ENCODE results near the gene RARB. TPM values are rescaled to one million over a fixed set of nuclear protein-coding genes. Genes with fewer than 3 reads are reported as not detected.

RARB gene
- total and polyA plus RNA-seq, 2 donors (not counting 3 experiments of a cell fraction or from before 2014, with no cell fraction given): 15.3 to 23.4 TPM

DNA sequence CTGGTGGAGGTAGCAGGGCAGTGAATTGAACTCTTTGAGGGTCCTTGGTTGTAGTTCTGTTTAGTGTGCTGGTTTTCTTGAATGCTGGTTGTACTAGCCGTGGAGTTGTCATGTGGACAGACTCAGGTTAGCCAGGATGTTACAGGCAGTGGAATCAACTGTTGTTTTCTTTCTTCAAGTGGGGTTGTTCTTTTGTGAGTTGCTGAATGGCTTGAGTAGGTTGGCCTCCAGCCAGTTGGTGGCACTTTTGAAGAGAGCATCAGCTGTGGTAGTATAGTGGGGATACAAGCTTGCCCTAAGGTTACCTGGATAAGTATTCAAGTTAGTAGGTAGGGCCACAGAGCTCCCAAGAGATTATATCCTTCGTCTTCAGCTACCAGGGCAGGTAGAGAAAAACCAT lies 31.8 kb upstream of the RARB start:
- H3K27me3 ChIP-seq (ENCODE audit: control insufficient read depth in 2 of 2, insufficient read depth in 2 of 2, low read length in 2 of 2): peaks cover 0 to 2% of the 10 kb centered on the region in 2 experiments
- no peaks in the 10 kb centered on the region for H4K20me1 ChIP-seq (replicated peaks; ENCODE audit: control insufficient read depth, extremely low read depth, insufficient read depth, low read length)
- no TSS peak for BruUV-seq (replicated peaks)
- dilution Hi-C loops (cut with MboI; ENCODE audit: extremely low pct_ligation_motif_present, low sequenced_read_pairs): no loop called here
- no peaks in the 10 kb centered on the region for H3K36me3 ChIP-seq (ENCODE audit: control insufficient read depth in 2 of 2, extremely low read depth in 1 of 2, insufficient read depth in 2 of 2, low read length in 2 of 2)
- ChIA-PET POLR2A (no interaction called here), CTCF (interaction anchor here (1.7 kb wide), 1 partner anchor 197 kb away, joined by 4 read pairs; no protein-coding TSS in a partner anchor)
- H3K9ac ChIP-seq (replicated peaks; ENCODE audit: extremely low read depth, insufficient read depth, low read length): no peak overlapping the region
- FAIRE-seq (no peak), DNase-seq (ENCODE audit: low read depth, low spot score) (no peak)
- no peaks in the 10 kb centered on the region for H3K9me3 ChIP-seq (replicated peaks; ENCODE audit: control insufficient read depth, insufficient read depth, low read length)
- no peaks in the 10 kb centered on the region for H3K9me1 ChIP-seq (replicated peaks; ENCODE audit: control insufficient read depth, extremely low read depth, insufficient read depth, low read length)
- no peak overlapping the region for H2AFZ ChIP-seq (ENCODE audit: low read depth, low read length)
- TF ChIP-seq POLR2AphosphoS5 (IDR thresholded peaks at IDR 0.05; ENCODE audit: insufficient read depth, low read depth, low read length) (no peak), MYC (IDR thresholded peaks at IDR 0.05; ENCODE audit: low read depth, low read length) (no peak), JUN (IDR thresholded peaks at IDR 0.05; ENCODE audit: borderline replicate concordance, insufficient read depth, insufficient read length, low read depth) (no peak), EZH2 (IDR thresholded peaks at IDR 0.05; ENCODE audit: borderline replicate concordance, low read depth, low read length, severe bottlenecking) (no peak)
- TF ChIP-seq, protein P1, sequence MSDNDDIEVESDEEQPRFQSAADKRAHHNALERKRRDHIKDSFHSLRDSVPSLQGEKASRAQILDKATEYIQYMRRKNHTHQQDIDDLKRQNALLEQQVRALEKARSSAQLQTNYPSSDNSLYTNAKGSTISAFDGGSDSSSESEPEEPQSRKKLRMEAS (IDR thresholded peaks at IDR 0.05; ENCODE audit: insufficient read depth, insufficient read length): no peak
- TF ChIP-seq, protein P2, sequence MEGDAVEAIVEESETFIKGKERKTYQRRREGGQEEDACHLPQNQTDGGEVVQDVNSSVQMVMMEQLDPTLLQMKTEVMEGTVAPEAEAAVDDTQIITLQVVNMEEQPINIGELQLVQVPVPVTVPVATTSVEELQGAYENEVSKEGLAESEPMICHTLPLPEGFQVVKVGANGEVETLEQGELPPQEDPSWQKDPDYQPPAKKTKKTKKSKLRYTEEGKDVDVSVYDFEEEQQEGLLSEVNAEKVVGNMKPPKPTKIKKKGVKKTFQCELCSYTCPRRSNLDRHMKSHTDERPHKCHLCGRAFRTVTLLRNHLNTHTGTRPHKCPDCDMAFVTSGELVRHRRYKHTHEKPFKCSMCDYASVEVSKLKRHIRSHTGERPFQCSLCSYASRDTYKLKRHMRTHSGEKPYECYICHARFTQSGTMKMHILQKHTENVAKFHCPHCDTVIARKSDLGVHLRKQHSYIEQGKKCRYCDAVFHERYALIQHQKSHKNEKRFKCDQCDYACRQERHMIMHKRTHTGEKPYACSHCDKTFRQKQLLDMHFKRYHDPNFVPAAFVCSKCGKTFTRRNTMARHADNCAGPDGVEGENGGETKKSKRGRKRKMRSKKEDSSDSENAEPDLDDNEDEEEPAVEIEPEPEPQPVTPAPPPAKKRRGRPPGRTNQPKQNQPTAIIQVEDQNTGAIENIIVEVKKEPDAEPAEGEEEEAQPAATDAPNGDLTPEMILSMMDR (IDR thresholded peaks at IDR 0.05; ENCODE audit: extremely low read depth in 1 of 2, insufficient read depth in 1 of 2, low read depth in 1 of 2, low read length in 2 of 2): no peak
- no peaks in the 10 kb centered on the region for H3K79me2 ChIP-seq (ENCODE audit: control insufficient read depth, insufficient read depth, low read length)
- H3K4me1 ChIP-seq (ENCODE audit: control insufficient read depth, extremely low read depth, insufficient read depth, low read length): no peaks in the 10 kb centered on the region
- no peak overlapping the region for H3K4me2 ChIP-seq (ENCODE audit: insufficient read depth, low read length)
- H3K4me3 ChIP-seq (replicated peaks in 1 of 3; ENCODE audit: insufficient read depth in 1 of 3, low read depth in 1 of 3, low read length in 3 of 3): no peak overlapping the region
- H3K27ac ChIP-seq (ENCODE audit: insufficient read depth, low read depth, low read length): no peak overlapping the region
- intact Hi-C loops (cut with micrococcal nuclease): no loop called here
